Mammary epithelial cell (primary cell): ENCODE results near the gene CCDC116.

Experiments
- EZH2 ChIP-seq: IDR thresholded peaks from 2 replicates; pipeline ENCODE4 v1.6.1; 2012; ENCODE audit warnings: low read length, inconsistent platforms, borderline replicate concordance
- TF ChIP-seq, protein P1 (sequence below), 2 donors: IDR thresholded peaks in 1 of 2; conservative IDR thresholded peaks in 1 of 2; 2 replicates each; pipeline ENCODE4 v1.5.1; 2011 to 2012; ENCODE audit warnings: inconsistent platforms in 2 of 2, low read length in 2 of 2, mild to moderate bottlenecking in 2 of 2, control low read depth in 1 of 2, low read depth in 1 of 2; ENCODE audit not compliant: insufficient read depth in 1 of 2; ENCODE audit errors: extremely low read depth in 1 of 2

DNA sequence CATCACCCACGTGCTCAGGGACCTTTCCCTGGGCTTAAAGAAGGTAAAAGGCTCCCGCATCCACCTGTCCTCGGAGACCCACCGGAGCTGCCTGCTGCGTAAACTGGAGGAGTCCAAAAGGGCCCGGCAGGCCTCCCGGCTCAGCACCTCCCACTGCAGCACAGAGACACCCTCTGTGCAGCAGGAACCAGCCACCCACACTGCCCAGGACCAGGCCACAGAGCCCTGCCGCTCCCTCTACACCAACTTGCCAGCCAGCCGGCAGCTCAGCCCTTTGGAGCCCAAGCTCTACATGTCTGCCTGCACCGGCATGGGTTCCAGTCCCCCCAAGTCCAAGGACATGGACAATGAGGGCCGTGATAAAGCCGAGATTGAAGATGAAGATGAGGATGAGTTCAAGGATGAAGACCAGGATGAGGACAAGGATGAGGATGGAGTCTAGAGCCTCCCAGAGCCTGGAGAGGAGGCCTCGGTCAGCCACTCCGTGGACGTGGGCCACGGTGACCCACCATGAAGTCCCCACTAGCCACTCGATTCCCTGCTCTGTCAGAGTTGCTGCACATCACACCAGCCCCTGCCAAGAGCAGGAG is 4.2 kb downstream of the CCDC116 start:
- TF ChIP-seq, protein P1, sequence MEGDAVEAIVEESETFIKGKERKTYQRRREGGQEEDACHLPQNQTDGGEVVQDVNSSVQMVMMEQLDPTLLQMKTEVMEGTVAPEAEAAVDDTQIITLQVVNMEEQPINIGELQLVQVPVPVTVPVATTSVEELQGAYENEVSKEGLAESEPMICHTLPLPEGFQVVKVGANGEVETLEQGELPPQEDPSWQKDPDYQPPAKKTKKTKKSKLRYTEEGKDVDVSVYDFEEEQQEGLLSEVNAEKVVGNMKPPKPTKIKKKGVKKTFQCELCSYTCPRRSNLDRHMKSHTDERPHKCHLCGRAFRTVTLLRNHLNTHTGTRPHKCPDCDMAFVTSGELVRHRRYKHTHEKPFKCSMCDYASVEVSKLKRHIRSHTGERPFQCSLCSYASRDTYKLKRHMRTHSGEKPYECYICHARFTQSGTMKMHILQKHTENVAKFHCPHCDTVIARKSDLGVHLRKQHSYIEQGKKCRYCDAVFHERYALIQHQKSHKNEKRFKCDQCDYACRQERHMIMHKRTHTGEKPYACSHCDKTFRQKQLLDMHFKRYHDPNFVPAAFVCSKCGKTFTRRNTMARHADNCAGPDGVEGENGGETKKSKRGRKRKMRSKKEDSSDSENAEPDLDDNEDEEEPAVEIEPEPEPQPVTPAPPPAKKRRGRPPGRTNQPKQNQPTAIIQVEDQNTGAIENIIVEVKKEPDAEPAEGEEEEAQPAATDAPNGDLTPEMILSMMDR (conservative IDR thresholded peaks at IDR 0.05 in 1 of 2, IDR thresholded peaks at IDR 0.05 in 1 of 2; ENCODE audit: extremely low read depth in 1 of 2, insufficient read depth in 1 of 2, low read depth in 1 of 2, low read length in 2 of 2), result no peak
- no peak for TF ChIP-seq EZH2
